AG04450 (cell line): ENCODE data around the gene TMEM229B. TPM values are rescaled to one million over a fixed set of nuclear protein-coding genes. Genes with fewer than 3 reads are reported as not detected.

Experiments
- CTCF ChIA-PET: fragments of 300-600, 350-600 bp; formaldehyde crosslinking; extraction: SDS; loops from one replicate; lab custom pipeline; 2022; ENCODE audit warnings: antibody characterized with exemption, inconsistent platforms; lab: Charles Lee
- POLR2A ChIA-PET: fragments of 350-600 bp; formaldehyde crosslinking; extraction: SDS; loops from one replicate; lab custom pipeline; 2021; ENCODE audit warnings: antibody characterized with exemption, inconsistent platforms; lab: Yijun Ruan, JAX
- DNase-seq: peaks from one replicate; pipeline ENCODE4 v3.0.0-alpha.2; 2011; ENCODE audit warnings: low read depth, low spot score
- H3K27ac ChIP-seq: one replicate; pipeline ENCODE4 v1.5.1; 2012; ENCODE audit warnings: low read depth, low read length, control low read depth
- H3K27me3 ChIP-seq: one replicate; pipeline ENCODE4 v1.6.0; 2012; ENCODE audit warnings: low read length; ENCODE audit not compliant: control insufficient read depth, insufficient read depth
- H3K4me3 ChIP-seq: 2 replicates; pipeline ENCODE4 v1.5.1; 2011; ENCODE audit warnings: mild to moderate bottlenecking, low read depth, low read length, control low read depth
- H3K9me3 ChIP-seq: 2 replicates; pipeline ENCODE4 v1.5.1; 2012; ENCODE audit warnings: low read length; ENCODE audit not compliant: control insufficient read depth, insufficient read depth
- polyA plus RNA-seq: library from polyadenylated mRNA; depleted of rRNA; stranded (reverse); fragments of >200 nt; gene quantifications from 2 replicates; pipeline ENCODE4 v1.2.3, GENCODE V29; 2011
- TF ChIP-seq, protein P1 (sequence below): IDR thresholded peaks from 2 replicates; pipeline ENCODE4 v1.5.1; 2011; ENCODE audit warnings: low read depth, low read length, control low read depth, inconsistent platforms

Gene TMEM229B
- polyA plus RNA-seq, 1 experiment, result 0.07 TPM

DNA sequence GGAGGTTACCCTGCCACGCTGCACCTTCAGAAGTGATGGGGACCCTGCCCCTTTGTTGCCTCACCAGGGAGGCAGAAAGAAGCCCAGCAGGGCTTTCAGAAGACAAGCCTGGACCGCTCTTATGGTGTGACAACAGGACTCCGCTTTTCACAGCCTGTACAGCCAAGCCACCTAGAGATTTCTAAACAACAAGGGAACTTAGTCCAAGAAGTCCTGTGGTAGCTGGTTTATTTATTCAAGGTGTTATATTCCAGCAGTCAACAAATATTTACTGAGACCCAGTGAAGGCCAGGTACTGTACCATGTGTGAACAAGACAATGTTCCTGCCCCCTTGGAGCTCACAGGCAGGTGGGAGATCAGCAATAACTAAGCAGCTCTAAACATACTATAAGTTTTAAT, 4.0 kb upstream of the TMEM229B start:
- no peak for DNase-seq
- POLR2A ChIA-PET, result no interaction called here
- TF ChIP-seq, protein P1, sequence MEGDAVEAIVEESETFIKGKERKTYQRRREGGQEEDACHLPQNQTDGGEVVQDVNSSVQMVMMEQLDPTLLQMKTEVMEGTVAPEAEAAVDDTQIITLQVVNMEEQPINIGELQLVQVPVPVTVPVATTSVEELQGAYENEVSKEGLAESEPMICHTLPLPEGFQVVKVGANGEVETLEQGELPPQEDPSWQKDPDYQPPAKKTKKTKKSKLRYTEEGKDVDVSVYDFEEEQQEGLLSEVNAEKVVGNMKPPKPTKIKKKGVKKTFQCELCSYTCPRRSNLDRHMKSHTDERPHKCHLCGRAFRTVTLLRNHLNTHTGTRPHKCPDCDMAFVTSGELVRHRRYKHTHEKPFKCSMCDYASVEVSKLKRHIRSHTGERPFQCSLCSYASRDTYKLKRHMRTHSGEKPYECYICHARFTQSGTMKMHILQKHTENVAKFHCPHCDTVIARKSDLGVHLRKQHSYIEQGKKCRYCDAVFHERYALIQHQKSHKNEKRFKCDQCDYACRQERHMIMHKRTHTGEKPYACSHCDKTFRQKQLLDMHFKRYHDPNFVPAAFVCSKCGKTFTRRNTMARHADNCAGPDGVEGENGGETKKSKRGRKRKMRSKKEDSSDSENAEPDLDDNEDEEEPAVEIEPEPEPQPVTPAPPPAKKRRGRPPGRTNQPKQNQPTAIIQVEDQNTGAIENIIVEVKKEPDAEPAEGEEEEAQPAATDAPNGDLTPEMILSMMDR, result no peak
- CTCF ChIA-PET, result no interaction called here
- Histone ChIP-seq H3K9me3 (peaks cover 9% of the 10 kb centered on the region), H3K27ac (no peak overlapping the region), H3K27me3 (peaks cover 10% of the 10 kb centered on the region), H3K4me3 (no peak overlapping the region)

DNA sequence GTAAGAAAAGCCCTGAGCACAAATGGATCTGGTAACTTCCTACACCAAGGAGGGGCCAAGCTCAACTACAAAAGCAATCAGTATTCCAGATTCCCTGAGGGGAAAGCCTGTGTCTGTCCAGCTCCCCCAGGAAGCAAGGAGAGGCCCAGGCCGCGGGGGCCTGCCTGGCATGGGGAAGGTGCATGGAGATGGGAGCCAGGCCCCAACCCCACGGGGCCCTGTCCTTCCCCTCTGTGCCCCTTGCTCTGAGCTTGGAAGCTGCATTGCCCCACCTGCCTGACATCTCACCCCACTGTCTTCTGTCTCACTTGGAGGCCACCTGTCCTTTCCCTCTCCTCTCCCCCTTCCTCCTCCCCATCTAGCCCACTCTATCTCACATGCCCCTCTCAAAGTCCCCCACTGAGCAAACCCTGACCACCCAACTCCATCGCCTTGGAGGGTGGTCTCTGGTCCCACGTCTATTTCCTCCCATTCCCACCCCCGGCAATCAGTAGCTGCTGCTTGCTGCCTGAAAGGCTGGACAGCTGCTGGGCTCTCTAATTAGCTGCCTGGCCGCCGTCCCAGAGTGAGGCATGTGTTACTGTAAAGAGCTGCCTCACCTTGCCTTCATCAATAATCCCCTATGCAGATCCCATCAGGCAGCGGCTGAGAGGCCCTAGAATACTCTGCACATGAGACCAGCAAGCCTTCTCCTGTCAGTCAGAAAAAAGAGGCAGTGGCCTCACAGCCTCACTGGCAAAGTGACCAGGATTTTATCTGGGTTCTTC, 3.4 kb upstream of the TMEM229B start:
- Histone ChIP-seq H3K9me3 (peaks cover 9% of the 10 kb centered on the region), H3K27me3 (peaks cover 10% of the 10 kb centered on the region), H3K27ac (no peak overlapping the region), H3K4me3 (no peak overlapping the region)
- ChIA-PET CTCF (no interaction called here), POLR2A (no interaction called here)
- no peak for DNase-seq
- TF ChIP-seq, protein P1, result no peak

DNA sequence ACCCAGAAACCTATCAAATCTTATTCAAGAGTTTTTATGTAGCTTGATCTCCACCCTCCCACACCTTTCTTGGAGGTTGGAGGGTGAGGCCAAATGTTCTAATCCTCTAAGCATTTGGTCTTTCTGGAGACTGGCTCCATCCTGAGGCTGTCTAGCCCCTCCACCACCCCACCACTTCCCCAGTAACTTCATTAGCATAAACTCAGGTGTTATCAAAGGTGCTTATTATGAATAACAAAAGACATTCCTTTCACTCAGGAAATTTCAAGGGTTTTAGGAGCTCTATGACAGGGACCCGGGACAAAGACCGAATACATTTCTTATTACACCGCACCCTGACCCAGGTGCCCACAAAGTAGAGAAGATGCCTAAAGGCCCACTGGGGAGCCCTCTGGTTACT, 2.8 kb upstream of the TMEM229B start:
- H3K9me3 ChIP-seq, result peaks cover 9% of the 10 kb centered on the region
- peaks cover 10% of the 10 kb centered on the region for H3K27me3 ChIP-seq
- ChIA-PET POLR2A (interaction anchor here (0.6 kb wide), 1 partner anchor 24 kb away, joined by 3 read pairs; no protein-coding TSS in a partner anchor), CTCF (no interaction called here)
- DNase-seq, result no peak
- no peak overlapping the region for H3K4me3 ChIP-seq
- no peak overlapping the region for H3K27ac ChIP-seq
- TF ChIP-seq, protein P1, result no peak

DNA sequence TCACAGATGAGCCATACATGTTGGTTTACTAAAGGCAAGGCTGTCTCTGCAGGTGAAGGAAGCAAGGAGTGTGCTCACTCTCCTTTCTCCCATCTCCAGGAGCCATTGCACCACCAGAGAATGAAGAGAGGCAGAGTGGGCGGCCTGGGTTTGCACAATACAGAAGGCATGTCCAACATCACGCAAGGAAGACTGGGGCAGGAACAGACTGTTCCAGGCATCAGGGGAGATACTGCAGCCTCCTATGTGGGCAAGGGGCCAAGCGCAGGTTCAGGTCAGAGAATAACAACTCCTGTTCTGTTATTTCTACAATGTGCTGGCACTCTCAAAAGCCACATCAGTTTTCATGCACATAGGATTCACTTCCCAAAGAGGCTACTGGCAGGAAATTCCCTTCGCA, 1.7 kb upstream of the TMEM229B start:
- no peak overlapping the region for H3K4me3 ChIP-seq
- peaks cover 6% of the 10 kb centered on the region for H3K27me3 ChIP-seq
- H3K9me3 ChIP-seq, result peaks cover 9% of the 10 kb centered on the region
- POLR2A ChIA-PET, result no interaction called here
- DNase-seq, result no peak
- no peak overlapping the region for H3K27ac ChIP-seq
- CTCF ChIA-PET, result no interaction called here
- TF ChIP-seq, protein P1, result no peak

DNA sequence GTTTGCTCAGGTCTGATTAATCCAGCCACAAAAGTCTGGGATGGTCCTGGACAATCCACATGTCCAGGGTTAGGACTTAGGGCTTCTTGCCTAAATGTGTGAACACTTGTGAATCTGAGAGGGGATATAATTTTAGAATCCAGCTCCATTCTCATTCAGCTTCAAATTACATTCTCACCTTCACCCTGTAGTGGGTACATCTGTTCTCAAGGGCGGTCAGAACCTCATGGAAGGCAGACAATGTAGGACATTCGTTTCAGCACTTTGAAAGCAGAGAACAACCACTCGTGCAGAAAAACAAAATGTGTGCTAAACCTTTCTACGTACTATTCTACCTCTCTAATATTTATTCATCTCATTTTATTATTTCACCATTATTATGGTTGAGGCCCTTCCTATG, 1.2 kb downstream of the TMEM229B start:
- ChIA-PET POLR2A (no interaction called here), CTCF (no interaction called here)
- H3K27ac ChIP-seq, result no peak overlapping the region
- H3K4me3 ChIP-seq, result no peak overlapping the region
- DNase-seq, result no peak
- TF ChIP-seq, protein P1, result no peak
- H3K27me3 ChIP-seq, result peaks cover 4% of the 10 kb centered on the region
- no peaks in the 10 kb centered on the region for H3K9me3 ChIP-seq
